ENCODE data around the gene IL36B.

DNA sequence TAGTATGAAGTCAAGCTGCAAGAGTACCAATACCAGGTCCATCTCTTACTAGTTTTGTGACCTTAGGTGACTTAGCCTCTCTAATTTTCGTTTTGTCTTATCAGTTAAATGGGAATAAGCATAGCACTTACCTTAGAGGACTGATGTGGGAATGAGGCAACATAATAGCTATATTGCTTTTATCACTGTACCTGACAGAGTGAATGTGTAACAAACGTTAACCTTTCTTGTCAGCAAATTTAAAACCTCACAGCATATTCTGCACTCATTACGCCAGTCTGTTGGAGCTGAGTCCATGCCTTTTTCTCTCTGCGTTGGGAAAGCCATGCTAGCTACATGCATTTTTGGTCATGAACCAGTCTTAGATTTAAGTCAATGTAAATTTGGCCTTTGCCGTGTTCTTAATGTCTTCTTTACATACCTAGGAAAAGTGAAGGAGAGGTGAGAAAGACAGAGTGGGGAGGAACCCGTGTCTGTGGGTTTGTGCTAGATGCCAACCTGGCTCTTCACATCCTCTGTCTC lies at the start of gene IL36B:
- TF ChIP-seq, protein P1, sequence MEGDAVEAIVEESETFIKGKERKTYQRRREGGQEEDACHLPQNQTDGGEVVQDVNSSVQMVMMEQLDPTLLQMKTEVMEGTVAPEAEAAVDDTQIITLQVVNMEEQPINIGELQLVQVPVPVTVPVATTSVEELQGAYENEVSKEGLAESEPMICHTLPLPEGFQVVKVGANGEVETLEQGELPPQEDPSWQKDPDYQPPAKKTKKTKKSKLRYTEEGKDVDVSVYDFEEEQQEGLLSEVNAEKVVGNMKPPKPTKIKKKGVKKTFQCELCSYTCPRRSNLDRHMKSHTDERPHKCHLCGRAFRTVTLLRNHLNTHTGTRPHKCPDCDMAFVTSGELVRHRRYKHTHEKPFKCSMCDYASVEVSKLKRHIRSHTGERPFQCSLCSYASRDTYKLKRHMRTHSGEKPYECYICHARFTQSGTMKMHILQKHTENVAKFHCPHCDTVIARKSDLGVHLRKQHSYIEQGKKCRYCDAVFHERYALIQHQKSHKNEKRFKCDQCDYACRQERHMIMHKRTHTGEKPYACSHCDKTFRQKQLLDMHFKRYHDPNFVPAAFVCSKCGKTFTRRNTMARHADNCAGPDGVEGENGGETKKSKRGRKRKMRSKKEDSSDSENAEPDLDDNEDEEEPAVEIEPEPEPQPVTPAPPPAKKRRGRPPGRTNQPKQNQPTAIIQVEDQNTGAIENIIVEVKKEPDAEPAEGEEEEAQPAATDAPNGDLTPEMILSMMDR (IDR thresholded peaks at IDR 0.05) = no peak
- no peak for TF ChIP-seq POLR2A (IDR thresholded peaks at IDR 0.05)

All from uterus (tissue), 2 donors.